OCI-LY1 (cell line): ENCODE measurements around the gene MOB1B.
"Not testable (repeated sequence)": the region's sequence is repeated elsewhere in the genome, so short reads cannot be mapped to it uniquely, and the experiment has no call there.

Source experiments
- EZH2 ChIP-seq: fragments of 200-600 bp; sonication (generic), shearing (Covaris generic); IDR thresholded peaks from 2 replicates; pipeline ENCODE4 v1.8.0; 2017; ENCODE audit warnings: borderline replicate concordance, mixed run types, mild to moderate bottlenecking, antibody characterized with exemption, low read length, moderate library complexity, mixed read lengths
- TF ChIP-seq, protein P1 (sequence below): fragments of 200-600 bp; sonication (generic), shearing (Covaris generic); IDR thresholded peaks from 2 replicates; pipeline ENCODE4 v1.5.1; 2017; ENCODE audit warnings: mild to moderate bottlenecking, antibody characterized with exemption, low read length, moderate library complexity, mixed read lengths

DNA sequence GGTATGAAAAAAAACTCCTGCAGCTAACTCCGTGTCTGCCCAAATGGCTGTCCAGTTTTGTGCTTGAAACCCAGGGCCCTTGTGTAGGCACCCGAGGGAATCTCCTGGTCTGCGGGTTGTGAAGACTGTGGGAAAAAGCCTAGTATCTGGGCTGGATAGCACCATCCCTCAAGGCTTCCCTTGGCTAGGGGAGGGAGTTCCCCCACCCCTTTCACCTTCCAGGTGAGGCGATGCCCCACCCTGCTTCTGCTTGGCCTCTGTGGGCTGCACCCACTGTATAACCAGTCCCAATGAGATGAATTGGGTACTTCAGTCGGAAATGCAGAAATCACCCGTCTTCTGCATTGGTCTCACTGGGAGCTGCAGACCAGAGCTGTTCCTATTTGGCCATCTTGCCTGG, 102.9 kb downstream of the MOB1B start:
- TF ChIP-seq, protein P1, sequence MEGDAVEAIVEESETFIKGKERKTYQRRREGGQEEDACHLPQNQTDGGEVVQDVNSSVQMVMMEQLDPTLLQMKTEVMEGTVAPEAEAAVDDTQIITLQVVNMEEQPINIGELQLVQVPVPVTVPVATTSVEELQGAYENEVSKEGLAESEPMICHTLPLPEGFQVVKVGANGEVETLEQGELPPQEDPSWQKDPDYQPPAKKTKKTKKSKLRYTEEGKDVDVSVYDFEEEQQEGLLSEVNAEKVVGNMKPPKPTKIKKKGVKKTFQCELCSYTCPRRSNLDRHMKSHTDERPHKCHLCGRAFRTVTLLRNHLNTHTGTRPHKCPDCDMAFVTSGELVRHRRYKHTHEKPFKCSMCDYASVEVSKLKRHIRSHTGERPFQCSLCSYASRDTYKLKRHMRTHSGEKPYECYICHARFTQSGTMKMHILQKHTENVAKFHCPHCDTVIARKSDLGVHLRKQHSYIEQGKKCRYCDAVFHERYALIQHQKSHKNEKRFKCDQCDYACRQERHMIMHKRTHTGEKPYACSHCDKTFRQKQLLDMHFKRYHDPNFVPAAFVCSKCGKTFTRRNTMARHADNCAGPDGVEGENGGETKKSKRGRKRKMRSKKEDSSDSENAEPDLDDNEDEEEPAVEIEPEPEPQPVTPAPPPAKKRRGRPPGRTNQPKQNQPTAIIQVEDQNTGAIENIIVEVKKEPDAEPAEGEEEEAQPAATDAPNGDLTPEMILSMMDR: not testable (repeated sequence)
- TF ChIP-seq EZH2: not testable (repeated sequence)
